NCI-H1105 (cell line): ENCODE data around the gene CLEC19A.

ENCODE experiments used
- DNase-seq: peaks from one replicate; lab custom pipeline; 2025; lab: John Stamatoyannopoulos, UW

Gene CLEC19A

DNA sequence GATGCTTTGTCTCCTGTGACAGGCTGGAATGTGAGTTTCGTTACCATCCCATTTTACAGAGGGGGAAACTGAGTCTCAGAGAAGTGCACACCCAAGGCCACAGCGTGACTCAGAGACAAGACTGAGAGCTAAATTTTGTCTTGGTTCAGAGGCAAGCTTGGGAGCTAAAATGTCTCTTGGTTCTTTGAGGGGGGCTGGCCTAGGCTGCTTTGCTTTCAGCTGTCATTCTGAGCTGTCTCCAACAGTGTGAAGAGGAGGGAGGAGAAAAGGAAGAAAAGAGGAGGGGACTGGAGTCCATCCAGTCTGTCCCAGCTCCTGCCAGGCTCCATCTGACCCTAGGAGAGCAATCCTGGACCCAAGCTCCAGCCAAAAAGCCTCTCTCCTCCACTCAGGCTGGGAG is at the start of gene CLEC19A:
TSS of gene CLEC19A (plus strand) at position 301 of the 400 bp plus-strand sequence. CDS start 121 bp downstream, outside the sequence.
- no peak for DNase-seq

DNA sequence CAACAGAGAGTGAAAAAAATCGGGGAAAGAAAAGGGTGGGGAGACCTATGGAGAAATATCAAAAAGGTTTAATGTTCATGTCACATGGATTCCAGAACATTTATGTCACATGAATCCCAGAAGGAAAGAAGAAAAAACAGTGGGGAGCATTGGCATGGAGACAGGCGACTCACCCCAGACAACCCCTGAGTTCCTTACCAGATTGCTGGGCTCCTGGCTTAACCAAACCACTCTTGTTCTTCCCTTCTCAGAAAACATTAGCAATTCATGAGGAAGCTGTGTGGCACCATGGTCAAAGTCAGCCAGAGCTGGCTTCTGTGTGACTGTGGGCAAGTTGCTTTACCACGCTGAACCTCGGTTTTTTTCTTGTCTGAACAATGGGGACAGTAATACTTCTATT is 49.6 kb upstream of the CLEC19A start:
- no peak for DNase-seq

- no peak for DNase-seq
These were observed 48.8 kb upstream of the CLEC19A start for GRCh38 chr16:19236561-19237209.

- peak; percentile 61 for DNase-seq
These were observed 47.1 kb upstream of the CLEC19A start for GRCh38 chr16:19238406-19238805.

GRCh38 chr16:19239511-19240155 is 45.9 kb upstream of the CLEC19A start:
- DNase-seq = no peak

DNA sequence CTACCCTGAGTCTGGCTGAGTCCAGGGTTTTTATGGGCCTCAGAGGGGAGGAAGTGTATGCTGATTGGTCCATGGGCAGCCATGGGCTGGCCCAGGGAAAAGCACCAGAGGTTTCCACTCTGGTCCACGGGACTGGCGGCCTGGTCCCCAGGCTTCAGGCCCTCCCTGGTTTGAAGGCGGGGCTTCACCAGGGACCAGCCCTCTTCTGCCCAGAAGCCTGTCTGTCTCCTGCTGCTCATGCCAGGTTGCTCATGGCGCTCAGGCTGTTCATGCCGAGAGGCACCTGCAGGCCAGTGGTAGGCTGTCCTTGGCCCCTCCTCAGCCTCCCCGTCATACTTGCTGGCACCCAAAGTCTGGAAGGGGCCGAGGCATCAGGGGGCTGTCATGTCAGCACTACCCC is 45.0 kb upstream of the CLEC19A start:
- DNase-seq = no peak

DNA sequence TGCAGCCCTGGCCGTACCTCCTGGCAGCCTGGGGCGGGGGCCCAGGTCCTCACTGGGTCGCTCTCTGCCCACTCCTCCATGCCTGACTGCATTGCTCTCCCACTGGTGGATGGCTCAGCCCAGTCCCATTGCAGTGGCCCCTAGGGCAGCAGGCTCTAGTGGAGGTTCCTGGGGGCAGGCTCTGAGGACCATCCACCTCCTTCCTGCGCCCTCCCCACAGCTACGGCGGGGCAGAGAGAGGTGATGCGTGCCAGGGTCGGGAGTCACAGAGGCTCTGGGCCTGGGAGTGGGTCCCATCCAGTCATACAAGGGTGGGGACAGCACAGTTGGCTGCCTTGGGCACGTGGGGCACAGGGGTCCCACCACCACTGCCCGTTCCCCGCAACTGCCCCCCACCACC is 44.0 kb upstream of the CLEC19A start:
- no peak for DNase-seq

- no peak for DNase-seq
These were observed 43.3 kb upstream of the CLEC19A start for GRCh38 chr16:19242186-19242585.

- DNase-seq = no peak
These were observed 42.5 kb upstream of the CLEC19A start for GRCh38 chr16:19242987-19243575.

DNA sequence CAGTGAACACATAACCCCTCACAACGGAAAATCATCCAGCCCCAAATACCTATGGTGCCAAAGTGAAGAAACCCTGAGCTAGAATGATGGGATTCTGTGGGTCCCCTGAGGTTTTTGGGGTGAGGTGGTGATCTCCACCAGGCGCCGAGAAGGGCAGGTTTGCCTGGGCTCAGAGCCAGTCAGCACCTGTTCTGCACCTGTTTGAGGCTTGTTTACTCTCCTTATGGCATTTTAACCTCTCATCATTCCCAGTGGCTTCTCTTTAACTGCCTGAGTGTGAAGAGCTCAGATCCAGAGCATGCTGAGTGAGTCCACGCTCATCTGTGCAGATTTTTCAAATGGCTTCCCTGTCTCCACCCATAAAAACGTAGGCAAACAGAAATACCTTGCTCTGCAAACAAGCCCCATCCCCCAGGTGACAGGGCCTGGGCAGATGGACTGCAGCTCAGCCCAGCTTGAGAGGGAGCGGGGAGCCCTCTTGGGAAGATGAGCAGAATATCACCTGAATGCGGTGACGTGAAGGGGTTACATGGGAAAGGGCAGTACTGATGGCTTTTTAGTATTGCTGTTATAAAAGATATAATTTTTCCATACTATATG is 40.1 kb upstream of the CLEC19A start:
- DNase-seq = peak; percentile 78

- DNase-seq = no peak
These were observed 32.6 kb upstream of the CLEC19A start for GRCh38 chr16:19252904-19253303.

GRCh38 chr16:19254611-19255010 is 30.9 kb upstream of the CLEC19A start:
- no peak for DNase-seq

DNA sequence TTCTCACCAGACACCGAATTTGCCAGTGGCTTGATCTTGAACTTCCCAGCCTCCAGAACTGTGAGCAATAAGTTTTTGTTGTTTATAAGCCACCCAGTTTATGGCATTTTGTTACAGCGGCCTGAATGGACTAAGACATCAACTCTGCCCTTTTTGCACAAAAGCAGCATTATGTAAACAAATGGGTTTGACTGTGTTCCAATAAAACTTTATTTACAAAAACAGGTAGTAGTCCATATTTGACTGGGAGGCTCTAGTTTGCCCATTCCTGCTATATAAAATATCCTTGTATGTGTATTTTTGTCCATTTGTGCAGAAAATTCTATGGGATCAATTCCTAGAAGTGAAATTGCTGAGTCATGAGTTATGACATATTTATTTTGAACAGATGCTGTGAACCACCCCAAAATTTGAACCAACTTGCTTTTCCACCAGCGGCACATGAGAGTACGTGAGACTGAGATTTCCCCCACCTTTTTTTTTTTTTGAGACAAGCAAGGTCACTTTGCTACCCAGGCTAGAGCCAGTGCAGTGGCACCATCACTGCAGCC is 21.3 kb upstream of the CLEC19A start:
- no peak for DNase-seq

DNA sequence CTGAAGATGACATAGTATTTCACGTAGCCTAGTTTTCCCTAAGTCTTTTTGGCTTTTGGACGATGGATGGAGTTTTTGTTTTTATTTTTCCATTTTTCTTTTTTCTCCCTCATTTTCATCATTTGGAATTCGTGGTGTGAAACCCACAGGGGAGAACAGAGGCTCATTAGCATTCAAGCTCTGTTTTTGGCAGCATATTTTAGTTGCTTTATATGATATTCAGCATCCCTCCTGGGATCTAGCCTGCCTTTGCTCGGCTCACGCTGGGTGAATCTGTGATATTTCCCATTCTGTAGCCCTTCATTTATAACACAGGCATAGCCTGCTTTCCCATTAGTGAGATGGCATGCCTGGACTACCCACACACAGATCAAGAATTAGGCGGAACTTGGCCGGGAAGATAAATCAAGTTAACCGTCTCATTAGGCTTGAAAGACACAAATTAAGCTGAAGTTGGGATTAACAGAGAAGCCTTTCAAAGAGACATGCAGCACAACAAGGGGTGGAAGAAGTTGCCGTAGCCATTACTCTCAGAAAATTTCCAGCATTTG is 20.1 kb upstream of the CLEC19A start:
- no peak for DNase-seq

- DNase-seq = no peak
These were observed 18.8 kb upstream of the CLEC19A start for GRCh38 chr16:19266774-19267173.

GRCh38 chr16:19269098-19269497 is 16.4 kb upstream of the CLEC19A start:
- no peak for DNase-seq

DNA sequence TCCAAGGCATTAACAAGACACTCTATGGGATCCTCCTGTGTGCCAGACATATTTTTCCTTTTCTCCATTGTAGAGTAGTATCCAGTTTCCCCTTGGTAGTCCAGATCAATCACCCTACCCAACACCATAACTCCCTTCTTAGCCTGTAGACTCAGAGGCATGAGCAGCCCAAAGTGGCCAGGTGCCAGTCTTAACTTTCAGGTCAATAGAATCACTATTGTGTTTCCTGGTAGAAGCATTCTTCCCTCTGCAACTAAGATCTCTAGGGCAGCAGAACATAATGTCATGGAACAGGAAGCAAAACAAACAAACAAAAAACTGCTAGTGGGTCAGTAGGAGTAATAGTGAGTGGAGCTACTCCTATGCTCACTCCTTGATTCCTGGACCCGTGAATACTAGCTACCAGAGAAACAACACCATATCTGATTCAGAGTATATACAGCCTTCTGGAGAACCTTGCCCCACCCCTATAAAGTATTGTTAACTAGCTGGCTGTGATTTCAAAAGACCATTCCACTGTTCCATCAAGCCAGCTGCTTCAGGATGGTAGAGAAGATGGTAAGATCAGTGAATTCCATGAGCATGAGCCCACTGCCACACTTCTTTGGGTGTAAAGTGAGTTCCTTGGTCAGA is 11.2 kb upstream of the CLEC19A start:
- DNase-seq = no peak

GRCh38 chr16:19278403-19278802 is 7.1 kb upstream of the CLEC19A start:
- DNase-seq = no peak

- no peak for DNase-seq
These were observed 4.3 kb upstream of the CLEC19A start for GRCh38 chr16:19281246-19281645.

DNA sequence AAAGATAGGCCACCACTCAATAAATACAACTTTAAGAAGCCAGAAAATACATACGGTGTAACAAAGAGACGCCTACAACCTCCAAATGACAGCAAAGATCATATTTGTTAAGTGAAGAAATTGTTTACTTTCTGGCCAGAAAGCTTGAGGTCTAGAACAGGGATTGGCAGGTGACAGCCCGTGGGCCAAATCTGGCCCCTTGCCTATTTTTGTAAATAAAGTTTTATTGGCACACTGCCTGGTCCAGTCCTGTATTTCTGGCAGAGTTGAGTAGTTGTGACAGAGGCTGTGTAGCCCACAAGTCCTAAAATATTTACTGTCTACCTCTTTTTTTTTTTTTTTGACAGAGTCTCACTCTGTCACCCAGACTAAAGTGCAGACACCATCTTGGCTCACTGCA is 3.4 kb upstream of the CLEC19A start:
- DNase-seq = no peak

- no peak for DNase-seq
These were observed 1.9 kb upstream of the CLEC19A start for GRCh38 chr16:19283637-19284036.

- peak; percentile 26 for DNase-seq
These were observed 1.3 kb upstream of the CLEC19A start for GRCh38 chr16:19284207-19284606.
